GM23338 (cell line): Measurements from ENCODE around the gene LIN7C. TPM values are rescaled to one million over a fixed set of nuclear protein-coding genes. Genes with fewer than 3 reads are reported as not detected.

Experiments
- ATAC-seq: fragments of 200-7000 bp; cut with Tn5 transposase; 3 replicates; pipeline ENCODE4 v1.9.1; 2020
- DNase-seq: peaks from one replicate; pipeline ENCODE4 v3.0.0-alpha.2; 2015; ENCODE audit warnings: low spot score
- H2AFZ ChIP-seq: fragments of 200-600 bp; sonication (generic); 2 replicates; pipeline ENCODE4 v1.8.0; 2016; ENCODE audit warnings: antibody characterized with exemption, mild to moderate bottlenecking, moderate library complexity
- H3F3A ChIP-seq: fragments of 200-600 bp; sonication (generic); replicated peaks from 2 replicates; pipeline ENCODE4 v1.8.0; 2017; ENCODE audit warnings: antibody characterized with exemption, mixed run types, low read depth
- H3K27ac ChIP-seq: fragments of 200-600 bp; sonication (generic); 2 replicates; pipeline ENCODE4 v1.6.1; 2016; ENCODE audit warnings: low read depth
- H3K27me3 ChIP-seq: fragments of 200-600 bp; sonication (generic); 2 replicates; pipeline ENCODE4 v1.8.0; 2016; ENCODE audit warnings: mild to moderate bottlenecking, mixed run types, moderate library complexity; ENCODE audit not compliant: insufficient read depth
- H3K36me3 ChIP-seq: fragments of 200-600 bp; sonication (generic); 2 replicates; pipeline ENCODE4 v1.8.0; 2016; ENCODE audit warnings: mild to moderate bottlenecking; ENCODE audit not compliant: insufficient read depth
- H3K4me1 ChIP-seq: fragments of 200-600 bp; sonication (generic); 2 replicates; pipeline ENCODE4 v1.8.0; 2016; ENCODE audit warnings: mild to moderate bottlenecking, moderate library complexity; ENCODE audit not compliant: insufficient read depth
- H3K4me2 ChIP-seq: fragments of 200-600 bp; sonication (generic); 2 replicates; pipeline ENCODE4 v1.7.1; 2017; ENCODE audit warnings: mixed run types
- H3K4me3 ChIP-seq: fragments of 200-600 bp; sonication (generic); 2 replicates; pipeline ENCODE4 v1.6.1; 2016; ENCODE audit warnings: mixed run types
- H3K79me2 ChIP-seq: fragments of 200-600 bp; sonication (generic); replicated peaks from 2 replicates; pipeline ENCODE4 v1.8.0; 2017; ENCODE audit warnings: mild to moderate bottlenecking; ENCODE audit not compliant: insufficient read depth
- H3K9me2 ChIP-seq: fragments of 200-600 bp; sonication (generic); 2 replicates; pipeline ENCODE4 v1.8.0; 2017; ENCODE audit not compliant: insufficient read depth
- H4K20me1 ChIP-seq: fragments of 200-600 bp; sonication (generic); replicated peaks from 2 replicates; pipeline ENCODE4 v1.8.0; 2017; ENCODE audit warnings: mild to moderate bottlenecking; ENCODE audit not compliant: insufficient read depth
- H3K27ac Mint-ChIP-seq: 2 replicates; pipeline ENCODE4 v1.8.0; 2020; ENCODE audit warnings: inconsistent platforms, mild to moderate bottlenecking, moderate library complexity, mixed read lengths
- H3K27me3 Mint-ChIP-seq: 3 replicates; pipeline ENCODE4 v1.8.0; 2022; ENCODE audit warnings: low read depth, mild to moderate bottlenecking, moderate library complexity, mixed read lengths, inconsistent platforms; ENCODE audit not compliant: insufficient read depth, poor library complexity
- H3K36me3 Mint-ChIP-seq: 3 replicates; pipeline ENCODE4 v1.8.0; 2021; ENCODE audit warnings: low read depth, mild to moderate bottlenecking, inconsistent platforms, moderate library complexity, mixed read lengths
- H3K4me1 Mint-ChIP-seq: 3 replicates; pipeline ENCODE4 v1.8.0; 2020; ENCODE audit warnings: mild to moderate bottlenecking, inconsistent platforms, mixed read lengths
- H3K4me3 Mint-ChIP-seq: 3 replicates; pipeline ENCODE4 v1.8.0; 2021; ENCODE audit warnings: moderate library complexity, mild to moderate bottlenecking, inconsistent platforms, mixed read lengths
- H3K9me3 Mint-ChIP-seq: 3 replicates; pipeline ENCODE4 v1.8.0; 2020; ENCODE audit warnings: moderate library complexity, mild to moderate bottlenecking, inconsistent platforms, mixed read lengths
- CREB1 ChIP-seq: fragments of 250-450 bp; sonication (Bioruptor Pico); IDR thresholded peaks from 2 replicates; pipeline ENCODE4 v1.5.0; 2020; ENCODE audit warnings: low read depth, mild to moderate bottlenecking, moderate library complexity
- EZH2phosphoT487 ChIP-seq: fragments of 200-600 bp; sonication (generic); IDR thresholded peaks from one replicate; pipeline ENCODE4 v1.8.1; 2018; ENCODE audit warnings: antibody characterized with exemption; ENCODE audit not compliant: unreplicated experiment
- NANOG ChIP-seq: IDR thresholded peaks from 2 replicates; pipeline ENCODE4 v1.6.1; 2016; ENCODE audit warnings: antibody characterized with exemption, borderline replicate concordance
- STAT1 ChIP-seq: IDR thresholded peaks from one replicate; pipeline ENCODE4 v1.6.1; 2016; ENCODE audit warnings: antibody characterized with exemption; ENCODE audit not compliant: unreplicated experiment
- ZNF114 ChIP-seq: fragments of 250-450 bp; sonication (Bioruptor Pico); IDR thresholded peaks from 2 replicates; pipeline ENCODE4 v1.5.0; 2020; ENCODE audit warnings: mild to moderate bottlenecking, moderate library complexity
- ZNF331 ChIP-seq: fragments of 250-450 bp; sonication (Bioruptor Pico); IDR thresholded peaks from 2 replicates; pipeline ENCODE4 v1.5.0; 2020; ENCODE audit warnings: low read depth, mild to moderate bottlenecking, moderate library complexity
- polyA plus RNA-seq: library from polyadenylated mRNA; unstranded; fragments of >200 nt; fragmentation: Nextera tagmentation; extraction: Ambion mirVana; gene quantifications from 2 replicates; pipeline ENCODE4 v1.2.1, GENCODE V29; 2016
- total RNA-seq: library from RNA; depleted of rRNA; stranded (reverse); fragments of >200 nt; shearing (Covaris generic); gene quantifications from 2 replicates; pipeline ENCODE4 v1.2.3, GENCODE V29; 2014
- TF ChIP-seq, protein P1 (sequence below), 2 experiments: fragments of 200-600 bp in 1 of 2; sonication (generic) in 1 of 2; conservative IDR thresholded peaks; 2 replicates each; pipeline versions ENCODE4 v1.5.1 to v1.6.1; 2016 to 2017; ENCODE audit warnings: antibody characterized with exemption in 2 of 2, low read depth in 2 of 2, mild to moderate bottlenecking in 2 of 2, moderate library complexity in 1 of 2
- TF ChIP-seq, protein P2 (sequence below): fragments of 250-450 bp; sonication (Bioruptor Pico); IDR thresholded peaks from 2 replicates; pipeline ENCODE4 v1.5.0; 2020; ENCODE audit warnings: mild to moderate bottlenecking, moderate library complexity

Gene LIN7C
- total and polyA plus RNA-seq, 2 experiments from 2014 or later, result 22.5 to 61.0 TPM

DNA sequence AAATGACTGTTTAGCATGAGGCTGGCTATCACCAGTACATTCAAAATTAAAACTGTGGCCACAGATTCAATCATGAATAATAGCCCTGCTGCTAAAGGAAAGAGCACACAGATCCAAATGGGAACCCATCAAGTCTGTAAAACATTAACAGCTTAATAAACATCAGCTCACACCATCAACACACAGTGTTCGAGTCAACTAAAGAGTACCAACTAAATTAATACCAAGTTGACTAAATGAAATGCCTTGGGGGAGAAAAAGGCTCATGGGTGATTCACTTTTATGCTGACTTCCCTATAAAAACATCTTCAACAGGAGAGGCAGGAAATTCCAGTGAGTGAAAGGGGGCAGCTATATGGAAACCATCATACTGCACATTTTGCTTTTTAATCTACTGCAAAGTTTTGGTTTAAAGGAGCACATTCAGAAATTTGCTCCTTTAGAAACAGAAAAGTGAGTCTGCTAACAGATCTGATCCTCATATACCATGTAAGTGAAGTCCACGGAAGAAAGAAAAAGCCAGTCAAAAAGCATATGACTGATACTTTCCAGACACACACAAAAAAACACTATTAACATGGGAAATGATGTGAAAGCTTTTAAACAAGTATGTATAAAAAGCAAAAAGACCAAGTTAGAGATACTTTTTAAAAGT, 50.3 kb downstream of the LIN7C start:
- no peak overlapping the region; the same call in 1 of the 2 replicates for H3K27ac ChIP-seq
- peaks cover 65% of the 10 kb centered on the region for H3K4me1 ChIP-seq
- H3F3A ChIP-seq, result no peaks in the 10 kb centered on the region
- peaks cover 21% of the 10 kb centered on the region; the same call in 2 of the 3 replicates for H3K9me3 Mint-ChIP-seq
- H3K4me3 Mint-ChIP-seq, result no peak overlapping the region
- H3K27ac Mint-ChIP-seq, result no peak overlapping the region
- DNase-seq, result no peak
- H3K27me3 ChIP-seq, result no peaks in the 10 kb centered on the region
- H3K4me1 Mint-ChIP-seq, result peaks cover 54% of the 10 kb centered on the region
- peaks cover 26% of the 10 kb centered on the region for H3K36me3 Mint-ChIP-seq
- H3K79me2 ChIP-seq, result peaks cover 100% of the 10 kb centered on the region
- H3K27me3 Mint-ChIP-seq, result peaks cover 2% of the 10 kb centered on the region
- no peak overlapping the region for H3K4me2 ChIP-seq
- no peak for TF ChIP-seq STAT1
- TF ChIP-seq EZH2phosphoT487, result no peak
- TF ChIP-seq, protein P1, sequence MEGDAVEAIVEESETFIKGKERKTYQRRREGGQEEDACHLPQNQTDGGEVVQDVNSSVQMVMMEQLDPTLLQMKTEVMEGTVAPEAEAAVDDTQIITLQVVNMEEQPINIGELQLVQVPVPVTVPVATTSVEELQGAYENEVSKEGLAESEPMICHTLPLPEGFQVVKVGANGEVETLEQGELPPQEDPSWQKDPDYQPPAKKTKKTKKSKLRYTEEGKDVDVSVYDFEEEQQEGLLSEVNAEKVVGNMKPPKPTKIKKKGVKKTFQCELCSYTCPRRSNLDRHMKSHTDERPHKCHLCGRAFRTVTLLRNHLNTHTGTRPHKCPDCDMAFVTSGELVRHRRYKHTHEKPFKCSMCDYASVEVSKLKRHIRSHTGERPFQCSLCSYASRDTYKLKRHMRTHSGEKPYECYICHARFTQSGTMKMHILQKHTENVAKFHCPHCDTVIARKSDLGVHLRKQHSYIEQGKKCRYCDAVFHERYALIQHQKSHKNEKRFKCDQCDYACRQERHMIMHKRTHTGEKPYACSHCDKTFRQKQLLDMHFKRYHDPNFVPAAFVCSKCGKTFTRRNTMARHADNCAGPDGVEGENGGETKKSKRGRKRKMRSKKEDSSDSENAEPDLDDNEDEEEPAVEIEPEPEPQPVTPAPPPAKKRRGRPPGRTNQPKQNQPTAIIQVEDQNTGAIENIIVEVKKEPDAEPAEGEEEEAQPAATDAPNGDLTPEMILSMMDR (conservative IDR thresholded peaks at IDR 0.05; ENCODE audit: low read depth in 2 of 2), result no peak
- TF ChIP-seq ZNF114, result no peak
- no peak for TF ChIP-seq NANOG
- no peak for TF ChIP-seq CREB1 (CRISPR knock-in tag)
- TF ChIP-seq ZNF331, result no peak
- TF ChIP-seq, protein P2, sequence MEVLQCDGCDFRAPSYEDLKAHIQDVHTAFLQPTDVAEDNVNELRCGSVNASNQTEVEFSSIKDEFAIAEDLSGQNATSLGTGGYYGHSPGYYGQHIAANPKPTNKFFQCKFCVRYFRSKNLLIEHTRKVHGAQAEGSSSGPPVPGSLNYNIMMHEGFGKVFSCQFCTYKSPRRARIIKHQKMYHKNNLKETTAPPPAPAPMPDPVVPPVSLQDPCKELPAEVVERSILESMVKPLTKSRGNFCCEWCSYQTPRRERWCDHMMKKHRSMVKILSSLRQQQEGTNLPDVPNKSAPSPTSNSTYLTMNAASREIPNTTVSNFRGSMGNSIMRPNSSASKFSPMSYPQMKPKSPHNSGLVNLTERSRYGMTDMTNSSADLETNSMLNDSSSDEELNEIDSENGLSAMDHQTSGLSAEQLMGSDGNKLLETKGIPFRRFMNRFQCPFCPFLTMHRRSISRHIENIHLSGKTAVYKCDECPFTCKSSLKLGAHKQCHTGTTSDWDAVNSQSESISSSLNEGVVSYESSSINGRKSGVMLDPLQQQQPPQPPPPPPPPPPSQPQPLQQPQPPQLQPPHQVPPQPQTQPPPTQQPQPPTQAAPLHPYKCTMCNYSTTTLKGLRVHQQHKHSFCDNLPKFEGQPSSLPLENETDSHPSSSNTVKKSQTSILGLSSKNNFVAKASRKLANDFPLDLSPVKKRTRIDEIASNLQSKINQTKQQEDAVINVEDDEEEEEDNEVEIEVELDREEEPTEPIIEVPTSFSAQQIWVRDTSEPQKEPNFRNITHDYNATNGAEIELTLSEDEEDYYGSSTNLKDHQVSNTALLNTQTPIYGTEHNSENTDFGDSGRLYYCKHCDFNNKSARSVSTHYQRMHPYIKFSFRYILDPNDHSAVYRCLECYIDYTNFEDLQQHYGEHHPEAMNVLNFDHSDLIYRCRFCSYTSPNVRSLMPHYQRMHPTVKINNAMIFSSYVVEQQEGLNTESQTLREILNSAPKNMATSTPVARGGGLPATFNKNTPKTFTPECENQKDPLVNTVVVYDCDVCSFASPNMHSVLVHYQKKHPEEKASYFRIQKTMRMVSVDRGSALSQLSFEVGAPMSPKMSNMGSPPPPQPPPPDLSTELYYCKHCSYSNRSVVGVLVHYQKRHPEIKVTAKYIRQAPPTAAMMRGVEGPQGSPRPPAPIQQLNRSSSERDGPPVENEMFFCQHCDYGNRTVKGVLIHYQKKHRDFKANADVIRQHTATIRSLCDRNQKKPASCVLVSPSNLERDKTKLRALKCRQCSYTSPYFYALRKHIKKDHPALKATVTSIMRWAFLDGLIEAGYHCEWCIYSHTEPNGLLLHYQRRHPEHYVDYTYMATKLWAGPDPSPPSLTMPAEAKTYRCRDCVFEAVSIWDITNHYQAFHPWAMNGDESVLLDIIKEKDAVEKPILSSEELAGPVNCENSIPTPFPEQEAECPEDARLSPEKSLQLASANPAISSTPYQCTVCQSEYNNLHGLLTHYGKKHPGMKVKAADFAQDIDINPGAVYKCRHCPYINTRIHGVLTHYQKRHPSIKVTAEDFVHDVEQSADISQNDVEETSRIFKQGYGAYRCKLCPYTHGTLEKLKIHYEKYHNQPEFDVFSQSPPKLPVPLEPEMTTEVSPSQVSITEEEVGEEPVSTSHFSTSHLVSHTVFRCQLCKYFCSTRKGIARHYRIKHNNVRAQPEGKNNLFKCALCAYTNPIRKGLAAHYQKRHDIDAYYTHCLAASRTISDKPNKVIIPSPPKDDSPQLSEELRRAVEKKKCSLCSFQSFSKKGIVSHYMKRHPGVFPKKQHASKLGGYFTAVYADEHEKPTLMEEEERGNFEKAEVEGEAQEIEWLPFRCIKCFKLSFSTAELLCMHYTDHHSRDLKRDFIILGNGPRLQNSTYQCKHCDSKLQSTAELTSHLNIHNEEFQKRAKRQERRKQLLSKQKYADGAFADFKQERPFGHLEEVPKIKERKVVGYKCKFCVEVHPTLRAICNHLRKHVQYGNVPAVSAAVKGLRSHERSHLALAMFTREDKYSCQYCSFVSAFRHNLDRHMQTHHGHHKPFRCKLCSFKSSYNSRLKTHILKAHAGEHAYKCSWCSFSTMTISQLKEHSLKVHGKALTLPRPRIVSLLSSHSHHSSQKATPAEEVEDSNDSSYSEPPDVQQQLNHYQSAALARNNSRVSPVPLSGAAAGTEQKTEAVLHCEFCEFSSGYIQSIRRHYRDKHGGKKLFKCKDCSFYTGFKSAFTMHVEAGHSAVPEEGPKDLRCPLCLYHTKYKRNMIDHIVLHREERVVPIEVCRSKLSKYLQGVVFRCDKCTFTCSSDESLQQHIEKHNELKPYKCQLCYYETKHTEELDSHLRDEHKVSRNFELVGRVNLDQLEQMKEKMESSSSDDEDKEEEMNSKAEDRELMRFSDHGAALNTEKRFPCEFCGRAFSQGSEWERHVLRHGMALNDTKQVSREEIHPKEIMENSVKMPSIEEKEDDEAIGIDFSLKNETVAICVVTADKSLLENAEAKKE (CRISPR knock-in tag), result no peak
- no peaks in the 10 kb centered on the region for H3K36me3 ChIP-seq
- H2AFZ ChIP-seq, result no peak overlapping the region
- peaks cover 13% of the 10 kb centered on the region for H4K20me1 ChIP-seq
- ATAC-seq, result no peak
- H3K9me2 ChIP-seq, result no peaks in the 10 kb centered on the region
- H3K4me3 ChIP-seq, result no peak overlapping the region
